PFSK-1 (cell line): Measurements from ENCODE around the gene CASS4.

Experiments used
- FOXP2 ChIP-seq: optimal IDR thresholded peaks from 2 replicates; pipeline ENCODE3; 2011; ENCODE audit warnings: borderline replicate concordance, control low read depth, inconsistent platforms; ENCODE audit not compliant: insufficient read depth; ENCODE audit errors: extremely low read length, extremely low read depth
- POLR2AphosphoS5 ChIP-seq: IDR thresholded peaks from 2 replicates; pipeline ENCODE4 v1.6.1; 2012; ENCODE audit warnings: low read depth, mild to moderate bottlenecking, control low read depth, low read length, moderate library complexity
- REST ChIP-seq, 2 experiments: IDR thresholded peaks; 2 replicates each; pipeline versions ENCODE4 v1.6.1 to v1.8.0; 2011 to 2012; ENCODE audit warnings: low read depth in 2 of 2, low read length in 2 of 2, control low read depth in 1 of 2, inconsistent platforms in 1 of 2, mild to moderate bottlenecking in 1 of 2, moderate library complexity in 1 of 2; ENCODE audit not compliant: insufficient read depth in 1 of 2
- SIN3A ChIP-seq: IDR thresholded peaks from 2 replicates; pipeline ENCODE4 v1.6.1; 2012; ENCODE audit warnings: mild to moderate bottlenecking, low read length, moderate library complexity, borderline replicate concordance; ENCODE audit not compliant: insufficient read depth
- TAF1 ChIP-seq: IDR thresholded peaks from 2 replicates; pipeline ENCODE4 v1.6.1; 2012; ENCODE audit warnings: low read length, control low read depth, borderline replicate concordance; ENCODE audit not compliant: insufficient read depth

Gene CASS4

GRCh38 chr20:56428881-56429280, 16.8 kb downstream of the CASS4 start:
- TF ChIP-seq REST (IDR thresholded peaks at IDR 0.05; ENCODE audit: insufficient read depth in 1 of 2, low read depth in 2 of 2, low read length in 2 of 2) = no peak
- no peak for TF ChIP-seq SIN3A
- TF ChIP-seq FOXP2 = no peak
- TF ChIP-seq TAF1 = no peak
- TF ChIP-seq POLR2AphosphoS5 = no peak

GRCh38 chr20:56429502-56429901, 17.4 kb downstream of the CASS4 start:
- TF ChIP-seq REST (IDR thresholded peaks at IDR 0.05; ENCODE audit: insufficient read depth in 1 of 2, low read depth in 2 of 2, low read length in 2 of 2) = no peak
- no peak for TF ChIP-seq SIN3A
- no peak for TF ChIP-seq POLR2AphosphoS5
- TF ChIP-seq TAF1 = no peak
- TF ChIP-seq FOXP2 = no peak

- TF ChIP-seq FOXP2 (no peak), REST (IDR thresholded peaks at IDR 0.05; ENCODE audit: insufficient read depth in 1 of 2, low read depth in 2 of 2, low read length in 2 of 2) (no peak)
Observed at GRCh38 chr20:56429941-56430340, 17.9 kb downstream of the CASS4 start.

- TF ChIP-seq TAF1 (no peak), POLR2AphosphoS5 (no peak)
Observed at GRCh38 chr20:56430461-56430860, 18.4 kb downstream of the CASS4 start.

GRCh38 chr20:56430957-56431356, 18.9 kb downstream of the CASS4 start:
- no peak for TF ChIP-seq FOXP2
- no peak for TF ChIP-seq POLR2AphosphoS5
- no peak for TF ChIP-seq SIN3A
- no peak for TF ChIP-seq TAF1
- no peak for TF ChIP-seq REST (IDR thresholded peaks at IDR 0.05; ENCODE audit: insufficient read depth in 1 of 2, low read depth in 2 of 2, low read length in 2 of 2)
